ENCODE measurements around the gene MRPL55. TPM values are rescaled to one million over a fixed set of nuclear protein-coding genes. Genes with fewer than 3 reads are reported as not detected.

Gene MRPL55
- total RNA-seq, 1 donor from 2014 or later = 73.5 TPM

GRCh38 chr1:228105996-228106799, 2.9 kb downstream of the MRPL55 start:
- TF ChIP-seq, protein P1, sequence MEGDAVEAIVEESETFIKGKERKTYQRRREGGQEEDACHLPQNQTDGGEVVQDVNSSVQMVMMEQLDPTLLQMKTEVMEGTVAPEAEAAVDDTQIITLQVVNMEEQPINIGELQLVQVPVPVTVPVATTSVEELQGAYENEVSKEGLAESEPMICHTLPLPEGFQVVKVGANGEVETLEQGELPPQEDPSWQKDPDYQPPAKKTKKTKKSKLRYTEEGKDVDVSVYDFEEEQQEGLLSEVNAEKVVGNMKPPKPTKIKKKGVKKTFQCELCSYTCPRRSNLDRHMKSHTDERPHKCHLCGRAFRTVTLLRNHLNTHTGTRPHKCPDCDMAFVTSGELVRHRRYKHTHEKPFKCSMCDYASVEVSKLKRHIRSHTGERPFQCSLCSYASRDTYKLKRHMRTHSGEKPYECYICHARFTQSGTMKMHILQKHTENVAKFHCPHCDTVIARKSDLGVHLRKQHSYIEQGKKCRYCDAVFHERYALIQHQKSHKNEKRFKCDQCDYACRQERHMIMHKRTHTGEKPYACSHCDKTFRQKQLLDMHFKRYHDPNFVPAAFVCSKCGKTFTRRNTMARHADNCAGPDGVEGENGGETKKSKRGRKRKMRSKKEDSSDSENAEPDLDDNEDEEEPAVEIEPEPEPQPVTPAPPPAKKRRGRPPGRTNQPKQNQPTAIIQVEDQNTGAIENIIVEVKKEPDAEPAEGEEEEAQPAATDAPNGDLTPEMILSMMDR (IDR thresholded peaks at IDR 0.05; ENCODE audit: insufficient read depth, low read length, poor library complexity, severe bottlenecking) = no peak
- DNase-seq (ENCODE audit: low read depth) = no peak
- no peaks in the 10 kb centered on the region for H3K36me3 ChIP-seq (ENCODE audit: control insufficient read depth, insufficient read depth, low read length)
- H3K27me3 ChIP-seq (ENCODE audit: control insufficient read depth, insufficient read depth, low read length) = no peaks in the 10 kb centered on the region
- H3K4me3 ChIP-seq (ENCODE audit: low read depth, low read length) = no peak overlapping the region

GRCh38 chr1:228105270-228105995, 3.7 kb downstream of the MRPL55 start:
- TF ChIP-seq, protein P1 (IDR thresholded peaks at IDR 0.05; ENCODE audit: insufficient read depth, low read length, poor library complexity, severe bottlenecking) = no peak
- no peak for DNase-seq (ENCODE audit: low read depth)

DNA sequence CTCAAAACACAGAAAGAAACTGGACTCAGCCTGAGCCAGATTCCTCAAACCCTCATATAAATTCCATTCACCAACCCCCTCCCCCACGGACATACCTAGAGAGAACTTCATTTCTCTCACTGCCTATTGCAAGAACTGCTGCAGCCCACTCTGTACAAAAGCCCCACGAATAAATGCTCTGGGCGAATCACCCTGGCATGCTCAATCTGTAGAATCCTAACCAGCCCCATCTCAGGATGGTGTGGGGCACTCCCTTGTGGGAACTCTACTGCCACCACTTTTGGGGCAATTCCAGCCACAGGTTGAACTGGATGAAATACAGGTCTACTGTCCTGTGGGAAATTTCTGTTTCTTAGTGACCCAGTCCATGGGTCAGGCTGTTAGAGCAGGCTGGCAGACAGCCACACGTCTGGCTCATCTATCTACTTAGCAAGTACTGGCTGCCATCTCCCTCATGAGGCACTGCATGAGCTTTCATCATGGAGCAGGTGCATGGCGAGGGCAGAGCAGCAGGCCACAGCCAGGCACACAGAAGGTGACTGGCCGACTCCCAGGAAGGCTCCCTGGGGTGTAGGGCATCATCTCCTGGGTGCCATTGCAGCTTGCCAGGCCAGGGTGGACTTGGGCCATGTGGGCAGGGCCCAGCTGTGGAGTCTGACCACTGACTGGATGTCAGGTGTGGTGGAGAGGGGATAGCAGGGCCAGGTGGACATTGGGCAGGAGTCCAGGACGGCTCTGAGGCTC, 4.4 kb downstream of the MRPL55 start:
- peaks cover 1% of the 10 kb centered on the region for H3K36me3 ChIP-seq (ENCODE audit: control insufficient read depth, insufficient read depth, low read length)
- no peak for DNase-seq (ENCODE audit: low read depth)
- H3K27me3 ChIP-seq (ENCODE audit: control insufficient read depth, insufficient read depth, low read length) = no peaks in the 10 kb centered on the region
- TF ChIP-seq, protein P1 (IDR thresholded peaks at IDR 0.05; ENCODE audit: insufficient read depth, low read length, poor library complexity, severe bottlenecking) = no peak
- H3K4me3 ChIP-seq (ENCODE audit: low read depth, low read length) = no peak overlapping the region

More at GRCh38 chr1:228105270-228105995, 3.7 kb downstream of the MRPL55 start:
- Histone ChIP-seq H3K27me3 (ENCODE audit: control insufficient read depth, insufficient read depth, low read length) (no peaks in the 10 kb centered on the region), H3K36me3 (ENCODE audit: control insufficient read depth, insufficient read depth, low read length) (no peaks in the 10 kb centered on the region), H3K4me3 (ENCODE audit: low read depth, low read length) (no peak overlapping the region)

- TF ChIP-seq, protein P1 (IDR thresholded peaks at IDR 0.05; ENCODE audit: insufficient read depth, low read length, poor library complexity, severe bottlenecking) = no peak
- DNase-seq (ENCODE audit: low read depth) = no peak
- no peaks in the 10 kb centered on the region for H3K27me3 ChIP-seq (ENCODE audit: control insufficient read depth, insufficient read depth, low read length)
- H3K36me3 ChIP-seq (ENCODE audit: control insufficient read depth, insufficient read depth, low read length) = peaks cover 5% of the 10 kb centered on the region
- peak within 1 kb of the TSS; percentile 95 for H3K4me3 ChIP-seq (ENCODE audit: low read depth, low read length)
These were observed 6.1 kb downstream of the MRPL55 start, which contains the start of gene C1orf35 for GRCh38 chr1:228102791-228103620. TSS of gene C1orf35 (minus strand) at chr1:228103325. CDS start at chr1:228103227, 98 bp downstream.
